GM19395 (cell line): ENCODE results near the gene CTNND2.
A peak's percentile ranks its signal among the peaks of the same experiment; 100 is the strongest.

Experiments used
- ATAC-seq: cut with Tn5 transposase; IDR thresholded peaks from one replicate; pipeline ENCODE4 v1.9.1; 2021; ENCODE audit warnings: mild to moderate bottlenecking, moderate library complexity; ENCODE audit not compliant: unreplicated experiment

The CTNND2 gene

GRCh38 chr5:11052871-11053270, 851.4 kb downstream of the CTNND2 start:
- no peak for ATAC-seq

GRCh38 chr5:11050596-11051304, 853.5 kb downstream of the CTNND2 start:
- no peak for ATAC-seq

GRCh38 chr5:11048760-11049159, 855.5 kb downstream of the CTNND2 start:
- no peak for ATAC-seq

- no peak for ATAC-seq
Observed at GRCh38 chr5:11047625-11048024, 856.6 kb downstream of the CTNND2 start.

- no peak for ATAC-seq
Observed at GRCh38 chr5:11047030-11047429, 857.2 kb downstream of the CTNND2 start.

GRCh38 chr5:11046160-11046559, 858.1 kb downstream of the CTNND2 start:
- ATAC-seq = no peak

- no peak for ATAC-seq
Observed at GRCh38 chr5:11045411-11045810, 858.8 kb downstream of the CTNND2 start.

GRCh38 chr5:11044581-11044980, 859.7 kb downstream of the CTNND2 start:
- ATAC-seq = no peak

GRCh38 chr5:11043881-11044280, 860.4 kb downstream of the CTNND2 start:
- no peak for ATAC-seq

GRCh38 chr5:11040345-11040744, 863.9 kb downstream of the CTNND2 start:
- no peak for ATAC-seq

GRCh38 chr5:11038772-11039171, 865.5 kb downstream of the CTNND2 start:
- no peak for ATAC-seq

- no peak for ATAC-seq
Observed at GRCh38 chr5:11037941-11038340, 866.3 kb downstream of the CTNND2 start.

GRCh38 chr5:11037080-11037479, 867.2 kb downstream of the CTNND2 start:
- ATAC-seq = no peak

GRCh38 chr5:11030671-11031070, 873.6 kb downstream of the CTNND2 start:
- no peak for ATAC-seq

GRCh38 chr5:11027660-11028059, 876.6 kb downstream of the CTNND2 start:
- ATAC-seq = peak; percentile 79

- no peak for ATAC-seq
Observed at GRCh38 chr5:11026543-11026942, 877.7 kb downstream of the CTNND2 start.

GRCh38 chr5:11023945-11024344, 880.3 kb downstream of the CTNND2 start:
- ATAC-seq = no peak

- no peak for ATAC-seq
Observed at GRCh38 chr5:11013793-11014192, 890.5 kb downstream of the CTNND2 start.

- ATAC-seq = no peak
Observed at GRCh38 chr5:11012295-11012694, 892.0 kb downstream of the CTNND2 start.

- no peak for ATAC-seq
Observed at GRCh38 chr5:11010429-11011210, 893.6 kb downstream of the CTNND2 start.

GRCh38 chr5:11009576-11009975, 894.7 kb downstream of the CTNND2 start:
- no peak for ATAC-seq

- ATAC-seq = no peak
Observed at GRCh38 chr5:11007269-11007870, 896.9 kb downstream of the CTNND2 start.
